T follicular helper cell (primary cell): Measurements from ENCODE around the gene TRPM3.

ENCODE experiments used
- DNase-seq: peaks from one replicate; pipeline ENCODE4 v3.0.0-alpha.2; 2020; ENCODE audit warnings: low read depth

The TRPM3 gene

DNA sequence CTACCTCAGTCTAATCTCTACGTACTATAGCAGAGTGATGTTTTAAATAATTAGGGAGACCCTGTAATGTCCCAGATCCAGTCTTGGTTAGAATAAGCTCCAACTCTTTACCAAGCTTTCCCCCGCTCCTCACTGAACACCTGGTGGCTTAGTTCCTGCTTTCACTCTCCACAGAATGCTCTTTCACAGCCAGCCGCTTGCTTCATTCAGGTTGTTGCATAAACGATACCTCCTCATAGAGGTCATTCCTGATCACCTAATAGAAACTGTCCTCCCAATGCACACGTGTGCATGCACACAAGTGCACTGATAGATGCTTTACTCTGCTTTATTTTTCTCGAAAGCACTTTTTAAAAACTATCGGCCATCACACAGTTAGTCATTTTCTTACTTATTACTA is 298.1 kb downstream of the TRPM3 start:
- DNase-seq: no peak

- no peak for DNase-seq
Observed at GRCh38 chr9:70817311-70817710, 304.1 kb downstream of the TRPM3 start.

- no peak for DNase-seq
Observed at GRCh38 chr9:70816891-70817290, 304.5 kb downstream of the TRPM3 start.

GRCh38 chr9:70816316-70816715 is 305.1 kb downstream of the TRPM3 start:
- DNase-seq: no peak

- no peak for DNase-seq
Observed at GRCh38 chr9:70814597-70814996, 306.8 kb downstream of the TRPM3 start.

- no peak for DNase-seq
Observed at GRCh38 chr9:70813141-70813540, 308.3 kb downstream of the TRPM3 start.

GRCh38 chr9:70811638-70812037 is 309.8 kb downstream of the TRPM3 start:
- no peak for DNase-seq

DNA sequence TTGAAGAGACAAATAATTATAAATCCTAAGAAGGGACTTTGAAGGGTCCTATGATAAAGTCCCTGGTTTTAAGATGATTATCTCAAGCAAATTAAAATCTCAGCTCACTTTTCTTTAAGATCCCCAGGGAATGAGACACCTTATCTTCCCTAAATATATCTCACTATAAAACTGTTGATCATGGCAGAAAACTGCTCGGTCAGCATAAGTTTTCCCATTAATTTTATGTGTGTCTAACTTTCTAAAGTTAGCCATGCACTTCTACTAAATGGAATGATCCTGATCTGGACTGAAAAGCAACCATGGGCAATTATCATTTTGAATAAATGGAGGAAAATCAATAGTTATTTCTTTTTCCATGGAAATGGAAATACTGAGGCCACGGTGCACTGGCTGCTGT is 314.5 kb downstream of the TRPM3 start:
- no peak for DNase-seq

DNA sequence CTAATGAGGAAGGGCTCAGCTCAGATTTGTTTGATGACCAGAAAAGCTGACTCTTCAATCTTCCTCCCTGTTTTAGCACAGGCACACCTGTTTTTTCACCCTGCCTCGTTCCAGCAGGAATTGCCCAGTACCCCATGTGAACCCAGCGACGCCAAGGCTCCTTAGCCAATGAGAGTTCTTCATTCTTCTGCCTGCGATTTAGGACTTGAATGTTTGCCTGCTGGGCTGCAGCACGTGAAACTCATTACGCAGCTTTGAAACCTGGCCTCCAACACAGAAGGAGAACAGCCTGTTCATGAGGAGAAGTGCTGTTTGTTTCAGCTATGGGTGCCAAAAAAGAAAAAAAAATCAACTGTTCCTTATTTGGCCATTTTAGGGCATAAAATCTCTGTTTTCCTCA is 315.5 kb downstream of the TRPM3 start:
- no peak for DNase-seq

DNA sequence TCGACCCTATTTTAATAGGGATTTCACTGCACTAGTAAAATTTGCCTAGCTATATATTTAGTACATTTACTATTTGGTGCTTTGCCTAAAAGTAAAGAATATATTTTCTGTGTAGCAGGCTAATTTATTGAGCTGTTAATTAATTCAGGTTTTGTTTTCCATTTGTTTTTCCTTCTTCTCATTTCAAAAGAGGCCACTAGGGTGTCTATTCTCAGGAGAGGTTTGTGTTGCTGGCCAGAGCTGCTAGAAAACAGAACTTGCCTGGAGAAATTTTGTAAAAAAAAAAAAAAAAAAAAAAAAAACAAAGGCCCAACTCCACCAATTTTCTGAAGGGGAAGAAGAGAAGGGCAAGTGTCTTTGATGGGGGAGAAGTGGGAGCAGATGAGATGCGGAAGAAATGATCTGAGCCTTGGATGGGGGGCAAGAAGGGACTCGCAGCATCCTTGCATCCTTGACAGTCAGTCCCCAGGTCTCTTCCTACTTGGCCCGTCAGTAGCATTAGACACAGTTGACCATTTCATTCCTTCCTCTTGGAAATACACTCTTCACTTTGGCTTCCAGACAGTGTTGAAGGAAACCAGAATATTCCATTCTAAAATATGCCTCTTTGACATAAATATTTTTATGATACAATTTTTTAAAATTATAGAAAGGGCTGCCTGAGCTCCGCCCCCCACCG is 318.5 kb downstream of the TRPM3 start:
- no peak for DNase-seq

GRCh38 chr9:70802206-70802605 is 319.2 kb downstream of the TRPM3 start:
- DNase-seq: no peak

- DNase-seq: no peak
Observed at GRCh38 chr9:70801181-70801829, 320.1 kb downstream of the TRPM3 start.

- no peak for DNase-seq
Observed at GRCh38 chr9:70798018-70798417, 323.4 kb downstream of the TRPM3 start.

DNA sequence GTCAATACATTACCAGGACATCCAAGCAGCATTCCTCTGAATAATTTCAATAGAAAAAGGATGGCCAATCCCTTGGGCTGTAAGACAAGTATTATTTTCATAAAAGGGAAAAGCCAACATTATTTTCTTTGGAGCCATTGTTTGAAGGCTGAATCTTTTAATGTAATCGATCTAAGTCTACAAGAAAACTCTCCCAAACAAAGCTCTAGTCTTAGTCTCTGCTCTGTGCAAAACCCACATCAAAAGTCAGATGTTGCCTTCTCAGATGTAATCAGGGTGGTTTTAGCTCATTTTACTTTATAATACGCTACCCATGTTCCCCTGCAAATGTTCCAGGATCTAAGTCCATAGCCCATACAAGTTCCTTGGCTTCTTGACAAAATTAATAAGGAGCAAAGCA is 325.6 kb downstream of the TRPM3 start:
- no peak for DNase-seq

GRCh38 chr9:70792796-70793195 is 328.6 kb downstream of the TRPM3 start:
- DNase-seq: no peak

- no peak for DNase-seq
Observed at GRCh38 chr9:70791936-70792335, 329.5 kb downstream of the TRPM3 start.

DNA sequence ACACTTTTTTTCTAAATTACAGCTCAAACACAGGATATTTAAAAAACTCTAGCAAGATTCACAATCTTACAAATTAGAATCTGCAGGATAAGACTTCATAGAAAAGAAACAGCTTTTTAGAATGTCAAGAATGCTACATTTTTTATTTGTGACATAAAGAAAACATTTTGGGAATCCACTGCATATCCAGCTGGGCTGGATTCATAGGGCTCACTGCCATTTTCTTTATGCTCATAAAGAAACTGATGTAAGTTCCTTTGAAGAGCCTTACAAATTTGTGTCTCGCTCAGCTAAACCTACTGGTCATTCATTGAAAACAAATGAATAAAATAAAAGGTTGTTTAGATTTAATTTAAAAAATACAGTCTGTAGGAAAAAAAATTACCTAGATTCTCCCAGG is 332.3 kb downstream of the TRPM3 start:
- DNase-seq: no peak

GRCh38 chr9:70784456-70784855 is 337.0 kb downstream of the TRPM3 start:
- no peak for DNase-seq

- DNase-seq: no peak
Observed at GRCh38 chr9:70778568-70778967, 342.9 kb downstream of the TRPM3 start.

- DNase-seq: no peak
Observed at GRCh38 chr9:70773579-70773978, 347.8 kb downstream of the TRPM3 start.

- no peak for DNase-seq
Observed at GRCh38 chr9:70772601-70773000, 348.8 kb downstream of the TRPM3 start.

GRCh38 chr9:70765946-70766345 is 355.5 kb downstream of the TRPM3 start:
- no peak for DNase-seq

GRCh38 chr9:70761139-70761670 is 360.2 kb downstream of the TRPM3 start:
- DNase-seq: no peak

DNA sequence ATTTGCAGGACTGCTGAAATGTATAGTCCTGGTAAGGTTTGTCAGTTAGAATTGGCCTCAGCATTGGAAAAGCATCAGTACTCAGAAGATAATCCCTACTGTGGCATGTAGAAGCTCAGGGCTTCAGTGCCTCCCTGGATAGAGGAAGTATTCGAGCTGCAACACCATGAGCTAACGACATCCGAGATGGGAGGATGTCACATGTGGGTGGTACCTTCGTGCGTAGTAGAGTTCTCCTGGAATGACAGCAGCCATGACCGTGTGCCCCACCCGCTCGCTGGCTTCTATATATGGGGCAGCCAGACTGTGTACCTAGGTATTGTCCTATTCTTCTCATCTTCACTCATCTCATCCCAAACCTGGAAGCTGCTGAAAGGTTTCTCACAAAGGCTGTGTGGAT is 361.2 kb downstream of the TRPM3 start:
- no peak for DNase-seq
